ENCODE results near the gene PCGF1. TPM values are rescaled to one million over a fixed set of nuclear protein-coding genes. Genes with fewer than 3 reads are reported as not detected.

The PCGF1 gene
- total RNA-seq, 2 experiments from 2014 or later: 11.6 to 13.8 TPM

GRCh38 chr2:74504591-74504990 is 2.9 kb downstream of the PCGF1 start:
- H3K36me3 Mint-ChIP-seq (ENCODE audit: low read depth): peaks cover 37% of the 10 kb centered on the region
- ChIA-PET POLR2A (interaction anchor here (0.9 to 1.6 kb wide), 3 partner anchors 9 to 32 kb away, joined by 3 to 5 read pairs (median 3); partner anchors contain the start of gene MRPL53), CTCF (interaction anchor here (0.6 to 2.1 kb wide), 3 partner anchors 17 to 27 kb away, joined by 3 to 7 read pairs (median 4); partner anchors contain the start of genes CCDC142 and TTC31)
- intact Hi-C loops (cut with DNase I, micrococcal nuclease): no loop called here
- no peak for TF ChIP-seq CTCF (IDR thresholded peaks at IDR 0.05)
- peaks cover 57% of the 10 kb centered on the region for H3K4me1 ChIP-seq (ENCODE audit: insufficient read depth, low read length)
- DNase-seq: no peak
- no peaks in the 10 kb centered on the region for H3K9me3 Mint-ChIP-seq
- peaks cover 78% of the 10 kb centered on the region for H3K27me3 Mint-ChIP-seq
- ATAC-seq (ENCODE audit: poor library complexity): no peak
- no peak overlapping the region for H3K27ac ChIP-seq (ENCODE audit: low read depth in 1 of 2, low read length in 2 of 2)
- peaks cover 81% of the 10 kb centered on the region for H3K4me1 Mint-ChIP-seq (ENCODE audit: low read depth)
- peak overlapping the region; percentile 75 for H3K4me3 Mint-ChIP-seq
- peaks cover 49 to 52% of the 10 kb centered on the region in 2 experiments for H3K27me3 ChIP-seq (ENCODE audit: control insufficient read depth in 1 of 2, insufficient read depth in 2 of 2, low read length in 2 of 2)
- peak overlapping the region; percentile 18 for H3K27ac Mint-ChIP-seq
- peaks cover 0 to 17% of the 10 kb centered on the region in 2 experiments for H3K9me3 ChIP-seq (ENCODE audit: control insufficient read depth in 1 of 2, insufficient read depth in 1 of 2, low read length in 2 of 2)
- H3K36me3 ChIP-seq (ENCODE audit: insufficient read depth, low read length): peaks cover 18% of the 10 kb centered on the region
- H3K4me3 ChIP-seq (ENCODE audit: low read length): no peak overlapping the region

GRCh38 chr2:74503506-74504475 is 3.7 kb downstream of the PCGF1 start:
- no peaks in the 10 kb centered on the region for H3K9me3 Mint-ChIP-seq
- H3K4me3 Mint-ChIP-seq: peak overlapping the region; percentile 75
- no peak for TF ChIP-seq CTCF (IDR thresholded peaks at IDR 0.05)
- ChIA-PET CTCF (interaction anchor here (1.1 to 2.1 kb wide), 3 partner anchors 21 to 325 kb away, joined by 3 to 7 read pairs (median 3); partner anchors contain the start of genes CCDC142, MOB1A and TTC31), POLR2A (interaction anchor here (0.6 to 1.6 kb wide), 8 partner anchors 9 to 306 kb away, joined by 3 to 6 read pairs (median 3); partner anchors contain the start of genes AUP1, C2orf81, CCDC142 and HTRA2)
- H3K27me3 Mint-ChIP-seq: peaks cover 82% of the 10 kb centered on the region
- Histone ChIP-seq H3K9me3 (ENCODE audit: control insufficient read depth in 1 of 2, insufficient read depth in 1 of 2, low read length in 2 of 2) (peaks cover 0 to 24% of the 10 kb centered on the region in 2 experiments), H3K27ac (ENCODE audit: low read depth in 1 of 2, low read length in 2 of 2) (no peak overlapping the region), H3K27me3 (ENCODE audit: control insufficient read depth in 1 of 2, insufficient read depth in 2 of 2, low read length in 2 of 2) (peaks cover 57 to 60% of the 10 kb centered on the region in 2 experiments), H3K36me3 (ENCODE audit: insufficient read depth, low read length) (peaks cover 18% of the 10 kb centered on the region), H3K4me3 (ENCODE audit: low read length) (peak overlapping the region; percentile 53), H3K4me1 (ENCODE audit: insufficient read depth, low read length) (peaks cover 65% of the 10 kb centered on the region)
- intact Hi-C loops (cut with DNase I, micrococcal nuclease): no loop called here
- peaks cover 85% of the 10 kb centered on the region for H3K4me1 Mint-ChIP-seq (ENCODE audit: low read depth)
- H3K27ac Mint-ChIP-seq: no peak overlapping the region
- H3K36me3 Mint-ChIP-seq (ENCODE audit: low read depth): peaks cover 37% of the 10 kb centered on the region
- DNase-seq: no peak
- ATAC-seq (ENCODE audit: poor library complexity): no peak

GRCh38 chr2:74502720-74503505 is 4.6 kb downstream of the PCGF1 start:
- ATAC-seq (ENCODE audit: poor library complexity): no peak
- POLR2A ChIA-PET: interaction anchor here (0.6 to 1.6 kb wide), 6 partner anchors 10 to 305 kb away, joined by 3 to 6 read pairs (median 3); partner anchors contain the start of genes AUP1, C2orf81, CCDC142 and HTRA2
- H3K36me3 Mint-ChIP-seq (ENCODE audit: low read depth): peaks cover 35% of the 10 kb centered on the region

More at GRCh38 chr2:74502720-74503505, 4.6 kb downstream of the PCGF1 start:
- no peak overlapping the region for H3K27ac Mint-ChIP-seq
- peaks cover 85% of the 10 kb centered on the region for H3K4me1 Mint-ChIP-seq (ENCODE audit: low read depth)
- peaks cover 91% of the 10 kb centered on the region for H3K27me3 Mint-ChIP-seq
- Histone ChIP-seq H3K36me3 (ENCODE audit: insufficient read depth, low read length) (peaks cover 18% of the 10 kb centered on the region), H3K9me3 (ENCODE audit: control insufficient read depth in 1 of 2, insufficient read depth in 1 of 2, low read length in 2 of 2) (peaks cover 0 to 31% of the 10 kb centered on the region in 2 experiments), H3K27me3 (ENCODE audit: control insufficient read depth in 1 of 2, insufficient read depth in 2 of 2, low read length in 2 of 2) (peaks cover 63 to 69% of the 10 kb centered on the region in 2 experiments), H3K4me3 (ENCODE audit: low read length) (peak overlapping the region; percentile 53), H3K27ac (ENCODE audit: low read depth in 1 of 2, low read length in 2 of 2) (no peak overlapping the region), H3K4me1 (ENCODE audit: insufficient read depth, low read length) (peaks cover 68% of the 10 kb centered on the region)
- no peaks in the 10 kb centered on the region for H3K9me3 Mint-ChIP-seq
- CTCF ChIA-PET: interaction anchor here (1.1 to 2.1 kb wide), 3 partner anchors 20 to 324 kb away, joined by 3 to 7 read pairs (median 3); partner anchors contain the start of genes CCDC142, MOB1A and TTC31
- no peak for TF ChIP-seq CTCF (IDR thresholded peaks at IDR 0.05)
- H3K4me3 Mint-ChIP-seq: peak overlapping the region; percentile 60
- peak in 8 of 14 experiments; percentile 20 to 75 (median 50) for DNase-seq
- intact Hi-C loops (cut with DNase I, micrococcal nuclease): no loop called here

Data from CD4-positive, alpha-beta T cell (primary cell).